HG03159 (cell line): Measurements from ENCODE around the gene RETREG1.
A peak's percentile ranks its signal among the peaks of the same experiment; 100 is the strongest.
"Not testable (repeated sequence)": the region's sequence is repeated elsewhere in the genome, so short reads cannot be mapped to it uniquely, and the experiment has no call there.

Experiments used
- ATAC-seq: cut with Tn5 transposase; IDR thresholded peaks from one replicate; pipeline ENCODE4 v1.9.1; 2021; ENCODE audit warnings: mild to moderate bottlenecking, moderate library complexity; ENCODE audit not compliant: unreplicated experiment

Gene RETREG1

GRCh38 chr5:16617274-16617968 lies 624 bp upstream of the RETREG1 start:
- ATAC-seq, result no peak

GRCh38 chr5:16615741-16616535 lies 859 bp downstream of the RETREG1 start:
- ATAC-seq, result peak; percentile 12

- no peak for ATAC-seq
Measured at GRCh38 chr5:16612007-16612406, 4.8 kb downstream of the RETREG1 start.

GRCh38 chr5:16610896-16611295 lies 5.9 kb downstream of the RETREG1 start:
- ATAC-seq, result not testable (repeated sequence)

GRCh38 chr5:16609412-16609811 lies 7.4 kb downstream of the RETREG1 start:
- no peak for ATAC-seq

GRCh38 chr5:16606628-16607027 lies 10.2 kb downstream of the RETREG1 start:
- ATAC-seq, result no peak

GRCh38 chr5:16603701-16604100 lies 13.1 kb downstream of the RETREG1 start:
- no peak for ATAC-seq

- no peak for ATAC-seq
Measured at GRCh38 chr5:16603295-16603694, 13.5 kb downstream of the RETREG1 start.

GRCh38 chr5:16602182-16602581 lies 14.6 kb downstream of the RETREG1 start:
- ATAC-seq, result no peak

GRCh38 chr5:16600946-16601345 lies 15.9 kb downstream of the RETREG1 start:
- no peak for ATAC-seq

GRCh38 chr5:16600397-16600796 lies 16.4 kb downstream of the RETREG1 start:
- ATAC-seq, result no peak

- ATAC-seq, result no peak
Measured at GRCh38 chr5:16597946-16598694, 18.7 kb downstream of the RETREG1 start.

GRCh38 chr5:16596581-16596940 lies 20.2 kb downstream of the RETREG1 start:
- no peak for ATAC-seq

GRCh38 chr5:16595881-16596580 lies 20.8 kb downstream of the RETREG1 start:
- ATAC-seq, result no peak

GRCh38 chr5:16593628-16594027 lies 23.2 kb downstream of the RETREG1 start:
- no peak for ATAC-seq

- no peak for ATAC-seq
Measured at GRCh38 chr5:16593013-16593412, 23.8 kb downstream of the RETREG1 start.

- no peak for ATAC-seq
Measured at GRCh38 chr5:16592255-16592654, 24.5 kb downstream of the RETREG1 start.

- no peak for ATAC-seq
Measured at GRCh38 chr5:16590685-16591084, 26.1 kb downstream of the RETREG1 start.

- no peak for ATAC-seq
Measured at GRCh38 chr5:16589658-16590057, 27.1 kb downstream of the RETREG1 start.

- no peak for ATAC-seq
Measured at GRCh38 chr5:16588434-16589214, 28.2 kb downstream of the RETREG1 start.
